Hepatocyte (in vitro differentiated cells): ENCODE data around the gene VCAN. TPM values are rescaled to one million over a fixed set of nuclear protein-coding genes. Genes with fewer than 3 reads are reported as not detected.

ENCODE experiments used
- DNase-seq: peaks from one replicate; pipeline ENCODE4 v3.0.0-alpha.2; 2016; ENCODE audit warnings: low spot score
- H2AFZ ChIP-seq: fragments of 200-600 bp; sonication (generic); 2 replicates; pipeline ENCODE4 v1.6.0; 2016; ENCODE audit warnings: antibody characterized with exemption, mild to moderate bottlenecking
- H3K27ac ChIP-seq: fragments of 200-600 bp; sonication (generic); 2 replicates; pipeline ENCODE4 v1.5.1; 2016; ENCODE audit warnings: mild to moderate bottlenecking
- H3K27me3 ChIP-seq: fragments of 200-600 bp; sonication (generic); 2 replicates; pipeline ENCODE4 v1.6.1; 2016
- H3K36me3 ChIP-seq: fragments of 200-600 bp; sonication (generic); replicated peaks from 2 replicates; pipeline ENCODE4 v1.5.1; 2016; ENCODE audit warnings: low read depth; ENCODE audit not compliant: insufficient read depth
- H3K4me1 ChIP-seq: fragments of 200-600 bp; sonication (generic); 2 replicates; pipeline ENCODE4 v1.5.1; 2016; ENCODE audit warnings: mild to moderate bottlenecking, moderate library complexity; ENCODE audit not compliant: insufficient read depth
- H3K4me2 ChIP-seq: fragments of 200-600 bp; sonication (generic); 2 replicates; pipeline ENCODE4 v1.6.0; 2016
- H3K4me3 ChIP-seq: fragments of 200-600 bp; sonication (generic); 2 replicates; pipeline ENCODE4 v1.5.1; 2016; ENCODE audit warnings: mild to moderate bottlenecking
- H3K79me2 ChIP-seq: fragments of 200-600 bp; sonication (generic); 2 replicates; pipeline ENCODE4 v1.6.0; 2017; ENCODE audit warnings: mild to moderate bottlenecking
- H3K9me2 ChIP-seq: fragments of 200-600 bp; sonication (generic); replicated peaks from 2 replicates; pipeline ENCODE4 v1.6.0; 2017; ENCODE audit warnings: mild to moderate bottlenecking; ENCODE audit not compliant: insufficient read depth
- H3K9me3 ChIP-seq: fragments of 200-600 bp; sonication (generic); 2 replicates; pipeline ENCODE4 v1.5.1; 2016; ENCODE audit warnings: low read depth, mild to moderate bottlenecking
- H4K20me1 ChIP-seq: fragments of 200-600 bp; sonication (generic); 2 replicates; pipeline ENCODE4 v1.6.0; 2016; ENCODE audit warnings: mild to moderate bottlenecking; ENCODE audit not compliant: insufficient read depth, poor library complexity, severe bottlenecking
- EZH2 ChIP-seq: fragments of 200-600 bp; sonication (generic); IDR thresholded peaks from 2 replicates; pipeline ENCODE4 v1.6.1; 2016; ENCODE audit warnings: antibody characterized with exemption, mild to moderate bottlenecking, borderline replicate concordance
- EZH2phosphoT487 ChIP-seq: fragments of 200-600 bp; sonication (generic); IDR thresholded peaks from one replicate; pipeline ENCODE4 v1.6.1; 2018; ENCODE audit warnings: antibody characterized with exemption, mild to moderate bottlenecking, low read depth, moderate library complexity; ENCODE audit not compliant: unreplicated experiment, severe bottlenecking
- WGBS: methylation state at CpG from one replicate; pipeline ENCODE4 v1.1.6; 2016; ENCODE audit warnings: low lambda C conversion rate; ENCODE audit errors: missing lambda C conversion rate; 5-methylcytosine and 5-hydroxymethylcytosine counted together
- polyA plus RNA-seq: library from polyadenylated mRNA; unstranded; fragments of >200 nt; fragmentation: Nextera tagmentation; extraction: Ambion mirVana; gene quantifications from 2 replicates; pipeline ENCODE4 v1.2.1, GENCODE V29; 2016
- total RNA-seq: library from RNA; depleted of rRNA; stranded (reverse); fragments of >200 nt; gene quantifications from 2 replicates; pipeline ENCODE4 v1.2.3, GENCODE V29; 2014
- TF ChIP-seq, protein P1 (sequence below): fragments of 200-600 bp; sonication (generic); IDR thresholded peaks from 2 replicates; pipeline ENCODE4 v1.5.1; 2016; ENCODE audit warnings: antibody characterized with exemption, mild to moderate bottlenecking; ENCODE audit not compliant: poor library complexity

VCAN gene
- total and polyA plus RNA-seq, 2 experiments from 2014 or later = 104 to 398 TPM

DNA sequence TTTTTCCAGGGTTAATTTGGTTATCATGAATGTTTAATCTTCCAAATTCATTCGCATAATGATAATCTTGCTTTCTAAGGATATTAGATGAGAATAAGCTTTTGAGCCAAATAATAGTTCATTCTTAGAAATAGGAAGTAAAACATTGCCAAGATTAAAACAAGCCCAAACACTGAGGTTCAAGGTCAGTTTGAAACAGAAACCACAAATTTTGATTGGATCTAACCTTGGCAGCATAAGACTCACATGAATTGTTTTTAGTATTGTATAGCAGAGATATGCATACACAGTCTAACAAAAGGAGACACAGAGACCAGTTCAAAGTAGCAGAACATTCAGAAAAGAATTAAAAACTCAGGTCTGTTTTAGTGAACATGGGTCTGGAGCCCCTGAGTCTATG, 43.4 kb upstream of the VCAN start:
- no peaks in the 10 kb centered on the region for H4K20me1 ChIP-seq
- WGBS = 91% methylated on average over 1 of the region's 1 CpG
- H3K79me2 ChIP-seq = no peaks in the 10 kb centered on the region
- H3K4me2 ChIP-seq = no peak overlapping the region
- no peak overlapping the region for H3K4me3 ChIP-seq
- H3K4me1 ChIP-seq = no peaks in the 10 kb centered on the region
- no peak overlapping the region for H3K27ac ChIP-seq
- H3K27me3 ChIP-seq = no peaks in the 10 kb centered on the region
- no peak for DNase-seq
- H3K36me3 ChIP-seq = no peaks in the 10 kb centered on the region
- H2AFZ ChIP-seq = no peak overlapping the region
- no peaks in the 10 kb centered on the region for H3K9me3 ChIP-seq
- no peaks in the 10 kb centered on the region for H3K9me2 ChIP-seq
- TF ChIP-seq, protein P1, sequence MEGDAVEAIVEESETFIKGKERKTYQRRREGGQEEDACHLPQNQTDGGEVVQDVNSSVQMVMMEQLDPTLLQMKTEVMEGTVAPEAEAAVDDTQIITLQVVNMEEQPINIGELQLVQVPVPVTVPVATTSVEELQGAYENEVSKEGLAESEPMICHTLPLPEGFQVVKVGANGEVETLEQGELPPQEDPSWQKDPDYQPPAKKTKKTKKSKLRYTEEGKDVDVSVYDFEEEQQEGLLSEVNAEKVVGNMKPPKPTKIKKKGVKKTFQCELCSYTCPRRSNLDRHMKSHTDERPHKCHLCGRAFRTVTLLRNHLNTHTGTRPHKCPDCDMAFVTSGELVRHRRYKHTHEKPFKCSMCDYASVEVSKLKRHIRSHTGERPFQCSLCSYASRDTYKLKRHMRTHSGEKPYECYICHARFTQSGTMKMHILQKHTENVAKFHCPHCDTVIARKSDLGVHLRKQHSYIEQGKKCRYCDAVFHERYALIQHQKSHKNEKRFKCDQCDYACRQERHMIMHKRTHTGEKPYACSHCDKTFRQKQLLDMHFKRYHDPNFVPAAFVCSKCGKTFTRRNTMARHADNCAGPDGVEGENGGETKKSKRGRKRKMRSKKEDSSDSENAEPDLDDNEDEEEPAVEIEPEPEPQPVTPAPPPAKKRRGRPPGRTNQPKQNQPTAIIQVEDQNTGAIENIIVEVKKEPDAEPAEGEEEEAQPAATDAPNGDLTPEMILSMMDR = no peak
- TF ChIP-seq EZH2phosphoT487 (no peak), EZH2 (no peak)

DNA sequence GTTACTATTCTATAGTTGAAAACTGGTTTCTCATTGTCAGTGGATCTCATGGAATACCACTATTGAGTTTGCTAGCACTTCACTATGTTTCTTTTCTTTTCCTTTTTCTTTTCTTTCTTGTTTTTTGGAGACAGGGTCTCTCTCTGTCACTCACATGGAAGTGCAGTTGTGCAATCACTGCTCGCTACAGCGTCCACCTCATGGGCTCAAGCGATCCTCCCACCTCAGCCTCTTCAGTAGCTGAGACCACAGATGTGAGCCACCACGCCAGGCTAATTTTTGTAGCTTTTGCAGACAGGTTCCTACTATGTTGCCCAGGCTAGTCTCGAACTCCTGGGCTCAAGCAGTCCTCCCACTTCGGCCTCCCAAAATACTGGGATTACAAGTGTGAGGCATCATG, 42.7 kb upstream of the VCAN start:
- 91% methylated on average over 6 of the region's 6 CpGs for WGBS
- no peaks in the 10 kb centered on the region for H4K20me1 ChIP-seq
- no peak overlapping the region for H3K4me3 ChIP-seq
- no peaks in the 10 kb centered on the region for H3K4me1 ChIP-seq
- H2AFZ ChIP-seq = no peak overlapping the region
- no peak for DNase-seq
- H3K36me3 ChIP-seq = no peaks in the 10 kb centered on the region
- no peaks in the 10 kb centered on the region for H3K27me3 ChIP-seq
- no peaks in the 10 kb centered on the region for H3K79me2 ChIP-seq
- no peak overlapping the region for H3K4me2 ChIP-seq
- H3K9me2 ChIP-seq = no peaks in the 10 kb centered on the region
- no peak overlapping the region for H3K27ac ChIP-seq
- TF ChIP-seq EZH2phosphoT487 (no peak), EZH2 (no peak)
- TF ChIP-seq, protein P1 = no peak
- no peaks in the 10 kb centered on the region for H3K9me3 ChIP-seq

DNA sequence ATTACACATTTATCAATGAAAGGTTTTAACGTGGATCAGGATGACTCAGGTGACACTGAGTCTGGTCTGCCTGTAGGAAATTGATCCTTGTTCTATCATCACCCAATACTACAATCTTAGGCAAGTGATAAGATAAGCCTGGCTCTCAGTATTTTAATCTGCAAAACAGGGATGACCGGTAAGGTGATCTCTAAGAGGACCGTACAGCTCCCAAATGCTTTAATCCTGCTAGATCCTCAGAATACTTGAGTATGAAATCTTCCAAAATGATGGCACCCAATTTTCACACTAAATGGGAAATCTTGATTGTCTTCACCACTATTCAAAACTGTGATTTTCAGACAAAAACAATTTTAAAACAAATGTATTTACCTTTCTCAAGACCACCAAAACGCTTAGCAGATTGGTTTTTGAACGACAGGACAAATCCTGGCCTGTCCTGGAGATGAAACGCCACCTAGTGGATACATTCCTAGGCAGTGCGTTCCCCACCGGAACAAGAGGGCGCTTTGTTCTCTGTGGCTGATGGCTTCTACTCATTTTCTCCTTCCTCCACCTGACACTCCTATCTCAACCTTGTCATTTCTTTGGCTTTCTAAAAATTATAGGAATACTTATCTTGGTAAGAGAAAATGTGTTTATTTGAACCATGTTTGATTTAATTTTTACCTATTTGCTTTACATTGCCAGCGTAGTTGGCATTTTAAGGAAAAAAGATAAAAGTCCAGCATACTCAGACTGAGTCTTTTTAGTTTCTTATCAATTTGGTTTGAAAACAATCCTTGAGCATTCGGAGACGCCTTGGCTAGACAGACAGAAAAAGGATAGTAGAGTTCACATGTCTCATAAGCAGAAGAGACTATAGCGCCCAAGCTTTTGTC, 41.2 kb upstream of the VCAN start:
- Histone ChIP-seq H3K9me2 (no peaks in the 10 kb centered on the region), H3K9me3 (no peaks in the 10 kb centered on the region), H3K4me1 (no peaks in the 10 kb centered on the region), H3K4me2 (peak overlapping the region; percentile 53), H3K79me2 (no peaks in the 10 kb centered on the region), H2AFZ (peak overlapping the region; percentile 48), H3K36me3 (no peaks in the 10 kb centered on the region), H3K4me3 (no peak overlapping the region), H4K20me1 (no peaks in the 10 kb centered on the region), H3K27me3 (no peaks in the 10 kb centered on the region), H3K27ac (peak overlapping the region; percentile 61)
- TF ChIP-seq EZH2 = no peak
- TF ChIP-seq, protein P1 = peak; percentile 85
- WGBS = 32% methylated on average over 13 of the region's 13 CpGs
- peak; percentile 82 for DNase-seq
